Activated T-helper 2 cell treated with anti-CD3 and anti-CD28 coated beads, Interferon-gamma antibody, Interleukin-2, Interleukin-4, amounts not matched to agents 10 μg/mL and 5 μg/mL and 100 μg/mL, durations not matched to agents 14 hours and 24 hours and 36 hours (primary cell): Measurements from ENCODE around the gene SENP6. TPM values are rescaled to one million over a fixed set of nuclear protein-coding genes. Genes with fewer than 3 reads are reported as not detected.

ENCODE experiments used
- DNase-seq: peaks from one replicate; pipeline ENCODE4 v3.0.0; 2021; ENCODE audit warnings: low spot score
- H3K27ac Mint-ChIP-seq: one replicate; pipeline ENCODE4 v1.8.0; 2021; ENCODE audit warnings: mixed read lengths
- H3K27me3 Mint-ChIP-seq: one replicate; pipeline ENCODE4 v1.8.0; 2021; ENCODE audit warnings: low read depth, mixed read lengths
- H3K36me3 Mint-ChIP-seq: one replicate; pipeline ENCODE4 v1.8.0; 2021; ENCODE audit warnings: low read depth, mixed read lengths
- H3K4me1 Mint-ChIP-seq: one replicate; pipeline ENCODE4 v1.8.0; 2021; ENCODE audit warnings: low read depth, mixed read lengths
- H3K4me3 Mint-ChIP-seq: one replicate; pipeline ENCODE4 v1.8.0; 2021; ENCODE audit warnings: low read depth, mild to moderate bottlenecking, moderate library complexity, mixed read lengths
- H3K9me3 Mint-ChIP-seq: one replicate; pipeline ENCODE4 v1.8.0; 2021; ENCODE audit warnings: mixed read lengths
- intact Hi-C: fragments of 100-400 bp; cut with micrococcal nuclease; formaldehyde crosslinking; loops from one replicate; pipeline ENCODE4 v1.15.1; 2023
- total RNA-seq: library from RNA; stranded (reverse); gene quantifications from 2 replicates; pipeline ENCODE4 v1.2.3, GENCODE V29; 2022

Gene SENP6
- total RNA-seq, 1 donor from 2014 or later = 73.8 TPM

DNA sequence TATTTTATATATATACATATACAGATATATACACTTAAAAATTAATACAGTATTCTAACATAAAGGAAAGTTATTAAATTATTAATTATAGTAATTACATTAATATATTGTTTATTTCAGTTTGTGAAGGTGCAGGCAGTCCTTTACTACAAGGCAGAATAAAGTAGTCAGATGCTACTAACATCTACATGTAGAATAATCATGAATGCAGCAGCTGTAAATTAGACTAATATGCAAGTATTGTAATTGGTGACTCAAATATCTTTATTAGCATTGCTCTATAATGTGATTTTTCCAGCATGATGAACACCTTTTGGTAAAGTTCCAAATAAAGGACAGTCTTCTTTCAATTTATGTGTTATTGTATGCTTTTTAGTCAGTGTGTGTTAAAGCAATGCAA lies 164.7 kb downstream of the SENP6 start:
- Mint-ChIP-seq H3K4me1 (no peaks in the 10 kb centered on the region), H3K36me3 (no peaks in the 10 kb centered on the region), H3K4me3 (no peak overlapping the region), H3K9me3 (no peaks in the 10 kb centered on the region), H3K27me3 (peaks cover 5% of the 10 kb centered on the region), H3K27ac (no peak overlapping the region)
- no peak for DNase-seq
- intact Hi-C loops = no loop called here

Other genes with a start within 250 kb of the SENP6 start
- not detected in 2 replicates for gene FILIP1, start 108.1 kb upstream of the SENP6 start, total RNA-seq
- 0.41 and 0.60 TPM in 2 replicates for gene MYO6, start 147.4 kb downstream of the SENP6 start, total RNA-seq